Measurements from ENCODE around the gene PDLIM7.

DNA sequence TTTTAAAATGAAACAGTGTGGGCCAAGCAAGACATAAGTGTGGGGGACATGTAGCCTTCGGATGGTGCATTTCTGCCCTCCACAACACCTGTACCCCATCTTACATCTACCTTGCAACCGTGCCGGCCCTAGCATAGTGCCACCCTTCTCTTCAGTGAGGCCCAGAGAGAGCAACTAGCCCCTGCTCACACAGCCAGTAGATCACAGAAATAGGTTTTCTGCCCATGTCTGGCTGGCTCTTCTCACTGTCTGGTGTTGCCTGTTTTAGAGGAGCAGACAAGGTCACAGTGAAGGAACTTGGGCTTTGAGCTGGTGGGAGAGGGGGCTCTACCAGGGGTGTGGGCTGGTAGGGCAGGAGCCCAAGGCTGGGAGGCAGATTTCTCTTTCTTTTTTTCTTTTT, 11.1 kb downstream of the PDLIM7 start:
- TF ChIP-seq, protein P1, sequence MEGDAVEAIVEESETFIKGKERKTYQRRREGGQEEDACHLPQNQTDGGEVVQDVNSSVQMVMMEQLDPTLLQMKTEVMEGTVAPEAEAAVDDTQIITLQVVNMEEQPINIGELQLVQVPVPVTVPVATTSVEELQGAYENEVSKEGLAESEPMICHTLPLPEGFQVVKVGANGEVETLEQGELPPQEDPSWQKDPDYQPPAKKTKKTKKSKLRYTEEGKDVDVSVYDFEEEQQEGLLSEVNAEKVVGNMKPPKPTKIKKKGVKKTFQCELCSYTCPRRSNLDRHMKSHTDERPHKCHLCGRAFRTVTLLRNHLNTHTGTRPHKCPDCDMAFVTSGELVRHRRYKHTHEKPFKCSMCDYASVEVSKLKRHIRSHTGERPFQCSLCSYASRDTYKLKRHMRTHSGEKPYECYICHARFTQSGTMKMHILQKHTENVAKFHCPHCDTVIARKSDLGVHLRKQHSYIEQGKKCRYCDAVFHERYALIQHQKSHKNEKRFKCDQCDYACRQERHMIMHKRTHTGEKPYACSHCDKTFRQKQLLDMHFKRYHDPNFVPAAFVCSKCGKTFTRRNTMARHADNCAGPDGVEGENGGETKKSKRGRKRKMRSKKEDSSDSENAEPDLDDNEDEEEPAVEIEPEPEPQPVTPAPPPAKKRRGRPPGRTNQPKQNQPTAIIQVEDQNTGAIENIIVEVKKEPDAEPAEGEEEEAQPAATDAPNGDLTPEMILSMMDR (IDR thresholded peaks at IDR 0.05) = no peak
- no peak for TF ChIP-seq EZH2 (IDR thresholded peaks at IDR 0.05)
